Osteoblast (primary cell): ENCODE measurements around the gene PANK4. TPM values are rescaled to one million over a fixed set of nuclear protein-coding genes. Genes with fewer than 3 reads are reported as not detected.
A peak's percentile ranks its signal among the peaks of the same experiment; 100 is the strongest.

Source experiments
- DNase-seq: peaks from one replicate; pipeline ENCODE4 v3.0.0; 2011; ENCODE audit warnings: low spot score, mixed read lengths; ENCODE audit not compliant: insufficient read length; ENCODE audit errors: missing footprints
- H2AFZ ChIP-seq: 2 replicates; pipeline ENCODE4 v1.6.0; 2011; ENCODE audit warnings: mild to moderate bottlenecking, low read length
- H3K27ac ChIP-seq: 2 replicates; pipeline ENCODE4 v1.5.1; 2011; ENCODE audit warnings: mild to moderate bottlenecking, low read depth, low read length, moderate library complexity
- H3K27me3 ChIP-seq: 2 replicates; pipeline ENCODE4 v1.6.0; 2012; ENCODE audit warnings: mild to moderate bottlenecking, control low read depth, inconsistent platforms, low read length, moderate library complexity; ENCODE audit not compliant: insufficient read depth
- H3K36me3 ChIP-seq: 2 replicates; pipeline ENCODE4 v1.5.1; 2011; ENCODE audit warnings: mild to moderate bottlenecking, low read length, control low read depth, moderate library complexity; ENCODE audit not compliant: insufficient read depth
- H3K4me1 ChIP-seq: 2 replicates; pipeline ENCODE4 v1.5.1; 2011; ENCODE audit warnings: mild to moderate bottlenecking, low read length, control low read depth, moderate library complexity; ENCODE audit not compliant: insufficient read depth
- H3K4me2 ChIP-seq: 2 replicates; pipeline ENCODE4 v1.6.0; 2011; ENCODE audit warnings: mild to moderate bottlenecking, low read length; ENCODE audit not compliant: insufficient read depth
- H3K4me3 ChIP-seq: fragments of 200-600 bp; sonication (generic); 3 replicates; pipeline ENCODE4 v1.5.1; 2012; ENCODE audit warnings: mild to moderate bottlenecking, low read length, inconsistent platforms; ENCODE audit not compliant: insufficient read depth
- H3K79me2 ChIP-seq: 2 replicates; pipeline ENCODE4 v1.6.0; 2012; ENCODE audit warnings: mild to moderate bottlenecking, low read length, control low read depth, inconsistent platforms; ENCODE audit not compliant: insufficient read depth
- H3K9me3 ChIP-seq: 2 replicates; pipeline ENCODE4 v1.5.1; 2011; ENCODE audit warnings: low read depth, low read length, control low read depth
- H4K20me1 ChIP-seq: 2 replicates; pipeline ENCODE4 v1.6.0; 2012; ENCODE audit warnings: mild to moderate bottlenecking, low read length, control low read depth; ENCODE audit not compliant: insufficient read depth
- total RNA-seq: library from RNA; depleted of rRNA; stranded (reverse); fragments of >200 nt; gene quantifications from 2 replicates; pipeline ENCODE4 v1.2.3, GENCODE V29; 2012
- TF ChIP-seq, protein P1 (sequence below): IDR thresholded peaks from 2 replicates; pipeline ENCODE4 v1.5.1; 2011; ENCODE audit warnings: mild to moderate bottlenecking, low read depth, low read length, moderate library complexity; ENCODE audit errors: extremely low read depth

The PANK4 gene
- total RNA-seq, 1 donor = 15.2 TPM

DNA sequence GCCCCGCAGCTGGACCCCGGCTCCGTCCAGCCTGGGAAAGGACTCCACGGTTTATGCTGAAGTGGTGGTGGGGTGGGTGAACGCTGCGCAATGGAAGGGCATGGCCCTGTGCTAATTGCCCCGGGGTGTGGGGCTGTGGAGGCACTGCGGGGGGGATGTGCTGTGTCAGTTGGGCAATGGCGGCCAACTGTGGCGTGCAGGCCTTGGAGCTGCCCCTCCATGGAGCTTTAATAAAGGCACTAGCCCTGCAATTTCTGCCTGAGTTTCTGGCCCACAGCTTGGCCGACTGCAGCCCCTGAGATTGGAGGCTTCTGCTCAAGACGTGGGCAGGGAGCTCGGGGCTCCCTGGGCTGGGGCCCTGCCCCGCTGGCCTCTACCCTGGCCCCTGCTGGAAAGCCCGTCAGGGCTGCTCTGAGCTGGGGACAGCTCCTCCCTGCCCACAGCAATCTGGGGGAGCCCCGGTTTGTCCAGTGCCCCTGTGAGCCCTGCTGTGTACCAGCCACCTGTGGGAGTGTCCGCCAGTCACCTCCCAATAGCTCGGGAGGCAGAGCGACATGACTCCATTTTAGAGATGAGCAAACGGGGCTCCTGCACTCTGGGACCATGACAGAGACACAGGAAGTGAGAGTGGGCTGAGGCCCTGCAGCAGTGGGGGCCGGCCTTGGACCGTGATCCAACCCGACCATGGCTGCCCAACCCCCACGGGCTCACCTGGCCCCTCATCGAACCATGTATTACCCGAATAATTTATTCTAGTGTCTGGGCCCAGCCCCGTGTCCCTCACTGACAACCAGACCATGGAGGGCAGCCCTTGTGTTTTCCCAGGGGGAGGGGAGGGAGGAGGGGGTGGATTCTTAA is 21.0 kb upstream of the PANK4 start:
- Histone ChIP-seq H4K20me1 (no peaks in the 10 kb centered on the region), H2AFZ (no peak overlapping the region)

DNA sequence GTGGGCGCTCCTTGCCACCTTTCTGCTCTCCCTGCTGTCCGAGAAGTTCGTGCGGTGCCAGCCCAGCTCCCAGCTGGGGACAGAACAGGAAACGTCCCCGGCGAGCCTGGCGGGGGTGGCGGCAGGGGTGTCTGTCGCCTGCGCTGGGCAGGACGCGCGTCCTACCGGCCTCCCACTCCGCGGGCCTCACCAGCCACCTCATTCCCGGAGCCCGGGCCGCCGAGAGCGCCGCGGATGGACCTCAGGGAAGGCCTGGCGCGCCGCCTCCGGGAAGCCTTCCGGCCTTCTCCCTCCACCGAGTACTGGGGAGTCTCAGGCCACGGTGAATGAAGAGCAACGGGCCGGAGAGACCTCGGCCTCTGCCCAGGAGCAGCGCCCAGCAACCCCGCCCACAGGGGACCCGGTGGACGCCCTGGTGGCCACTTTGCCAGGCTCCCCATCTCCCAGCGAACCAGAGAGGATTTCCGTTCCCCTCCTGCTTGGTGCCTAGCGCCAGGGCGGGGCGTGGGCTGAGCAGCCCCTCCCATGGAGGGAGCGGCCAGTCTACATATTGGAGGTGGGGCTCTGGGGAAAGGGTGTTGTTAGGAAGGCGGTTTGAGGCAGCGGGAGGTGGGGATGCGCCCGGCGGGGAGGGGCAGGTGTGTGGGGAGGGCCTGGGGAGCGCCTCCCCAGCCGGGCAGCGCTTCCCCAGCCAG is 20.3 kb upstream of the PANK4 start:
- peak overlapping the region; percentile 80 for H3K4me2 ChIP-seq
- H3K79me2 ChIP-seq = no peaks in the 10 kb centered on the region
- peak; percentile 99 for DNase-seq

More for the DNA sequence above, 21.0 kb upstream of the PANK4 start:
- H3K79me2 ChIP-seq = no peaks in the 10 kb centered on the region
- H3K4me3 ChIP-seq = peak overlapping the region; percentile 74
- TF ChIP-seq, protein P1, sequence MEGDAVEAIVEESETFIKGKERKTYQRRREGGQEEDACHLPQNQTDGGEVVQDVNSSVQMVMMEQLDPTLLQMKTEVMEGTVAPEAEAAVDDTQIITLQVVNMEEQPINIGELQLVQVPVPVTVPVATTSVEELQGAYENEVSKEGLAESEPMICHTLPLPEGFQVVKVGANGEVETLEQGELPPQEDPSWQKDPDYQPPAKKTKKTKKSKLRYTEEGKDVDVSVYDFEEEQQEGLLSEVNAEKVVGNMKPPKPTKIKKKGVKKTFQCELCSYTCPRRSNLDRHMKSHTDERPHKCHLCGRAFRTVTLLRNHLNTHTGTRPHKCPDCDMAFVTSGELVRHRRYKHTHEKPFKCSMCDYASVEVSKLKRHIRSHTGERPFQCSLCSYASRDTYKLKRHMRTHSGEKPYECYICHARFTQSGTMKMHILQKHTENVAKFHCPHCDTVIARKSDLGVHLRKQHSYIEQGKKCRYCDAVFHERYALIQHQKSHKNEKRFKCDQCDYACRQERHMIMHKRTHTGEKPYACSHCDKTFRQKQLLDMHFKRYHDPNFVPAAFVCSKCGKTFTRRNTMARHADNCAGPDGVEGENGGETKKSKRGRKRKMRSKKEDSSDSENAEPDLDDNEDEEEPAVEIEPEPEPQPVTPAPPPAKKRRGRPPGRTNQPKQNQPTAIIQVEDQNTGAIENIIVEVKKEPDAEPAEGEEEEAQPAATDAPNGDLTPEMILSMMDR = no peak
- H3K36me3 ChIP-seq = no peaks in the 10 kb centered on the region
- H3K4me1 ChIP-seq = peaks cover 14% of the 10 kb centered on the region
- H3K9me3 ChIP-seq = no peaks in the 10 kb centered on the region
- H3K27ac ChIP-seq = no peak overlapping the region
- H3K4me2 ChIP-seq = peak overlapping the region; percentile 80
- no peak for DNase-seq
- no peaks in the 10 kb centered on the region for H3K27me3 ChIP-seq

DNA sequence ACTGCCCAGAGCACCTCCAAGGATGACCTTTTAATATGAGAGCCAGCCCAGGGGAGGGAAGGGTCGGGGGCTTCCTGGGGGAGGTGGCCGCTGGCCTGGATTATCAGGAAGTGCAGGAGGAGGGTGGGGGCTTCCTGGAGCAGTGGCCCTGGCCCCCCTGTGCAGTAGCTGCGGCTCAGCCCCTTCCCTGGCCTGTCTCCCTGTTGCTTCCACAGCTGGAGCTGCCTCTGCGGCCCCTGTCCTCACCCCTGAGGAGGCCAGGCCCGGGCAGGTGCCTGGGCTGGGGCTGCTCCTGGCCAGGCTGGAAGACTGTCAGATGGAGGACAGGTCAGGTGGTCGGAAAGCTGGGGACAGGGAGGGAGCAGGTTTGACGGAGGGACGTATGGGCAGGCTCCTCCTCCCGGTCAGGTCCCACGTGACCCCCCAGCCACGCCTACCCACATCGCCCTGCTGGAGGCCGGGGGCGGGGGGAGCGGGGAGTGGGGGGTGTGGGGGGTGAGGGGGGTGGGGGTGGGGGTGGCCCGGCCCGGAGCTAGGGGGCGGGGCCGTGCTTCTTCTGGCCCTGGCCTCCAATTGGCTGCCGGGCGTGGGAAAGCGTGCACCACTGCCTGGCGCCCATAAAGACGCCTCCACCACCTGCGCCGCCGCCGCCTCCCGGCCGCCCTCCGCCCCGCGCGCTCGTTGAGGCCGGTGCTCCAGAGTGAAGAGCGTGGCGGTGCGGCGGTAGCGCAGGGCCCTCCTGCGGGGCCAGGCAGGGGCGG is 19.5 kb upstream of the PANK4 start:
- peak overlapping the region; percentile 74 for H3K4me3 ChIP-seq
- peak; percentile 98 for DNase-seq
- peak overlapping the region; percentile 80 for H3K4me2 ChIP-seq
- H3K36me3 ChIP-seq = no peaks in the 10 kb centered on the region
- H3K9me3 ChIP-seq = no peaks in the 10 kb centered on the region
- no peaks in the 10 kb centered on the region for H3K79me2 ChIP-seq
- H3K4me1 ChIP-seq = peaks cover 14% of the 10 kb centered on the region
- H2AFZ ChIP-seq = peak overlapping the region; percentile 77
- no peak overlapping the region for H3K27ac ChIP-seq
- H3K27me3 ChIP-seq = peaks cover 2% of the 10 kb centered on the region
- H4K20me1 ChIP-seq = no peaks in the 10 kb centered on the region
- TF ChIP-seq, protein P1 = no peak

More for the DNA sequence above, 20.3 kb upstream of the PANK4 start:
- Histone ChIP-seq H4K20me1 (no peaks in the 10 kb centered on the region), H3K27ac (no peak overlapping the region), H3K27me3 (no peaks in the 10 kb centered on the region), H2AFZ (peak overlapping the region; percentile 77), H3K36me3 (no peaks in the 10 kb centered on the region), H3K9me3 (no peaks in the 10 kb centered on the region), H3K4me3 (peak overlapping the region; percentile 74), H3K4me1 (peaks cover 14% of the 10 kb centered on the region)
- TF ChIP-seq, protein P1 = no peak
